AG10803 (cell line): Measurements from ENCODE around the gene RABGAP1.

Experiments used
- DNase-seq: peaks from one replicate; pipeline ENCODE4 v3.0.0; 2010; ENCODE audit warnings: low read depth
- H3K4me3 ChIP-seq: 2 replicates; pipeline ENCODE4 v1.5.1; 2011; ENCODE audit warnings: mild to moderate bottlenecking, low read length, control low read depth
- TF ChIP-seq, protein P1 (sequence below): conservative IDR thresholded peaks from 2 replicates; pipeline ENCODE4 v1.5.1; 2011; ENCODE audit warnings: mild to moderate bottlenecking, low read length, control low read depth, inconsistent platforms

The RABGAP1 gene

GRCh38 chr9:122955961-122956360 lies 15.1 kb downstream of the RABGAP1 start:
- TF ChIP-seq, protein P1, sequence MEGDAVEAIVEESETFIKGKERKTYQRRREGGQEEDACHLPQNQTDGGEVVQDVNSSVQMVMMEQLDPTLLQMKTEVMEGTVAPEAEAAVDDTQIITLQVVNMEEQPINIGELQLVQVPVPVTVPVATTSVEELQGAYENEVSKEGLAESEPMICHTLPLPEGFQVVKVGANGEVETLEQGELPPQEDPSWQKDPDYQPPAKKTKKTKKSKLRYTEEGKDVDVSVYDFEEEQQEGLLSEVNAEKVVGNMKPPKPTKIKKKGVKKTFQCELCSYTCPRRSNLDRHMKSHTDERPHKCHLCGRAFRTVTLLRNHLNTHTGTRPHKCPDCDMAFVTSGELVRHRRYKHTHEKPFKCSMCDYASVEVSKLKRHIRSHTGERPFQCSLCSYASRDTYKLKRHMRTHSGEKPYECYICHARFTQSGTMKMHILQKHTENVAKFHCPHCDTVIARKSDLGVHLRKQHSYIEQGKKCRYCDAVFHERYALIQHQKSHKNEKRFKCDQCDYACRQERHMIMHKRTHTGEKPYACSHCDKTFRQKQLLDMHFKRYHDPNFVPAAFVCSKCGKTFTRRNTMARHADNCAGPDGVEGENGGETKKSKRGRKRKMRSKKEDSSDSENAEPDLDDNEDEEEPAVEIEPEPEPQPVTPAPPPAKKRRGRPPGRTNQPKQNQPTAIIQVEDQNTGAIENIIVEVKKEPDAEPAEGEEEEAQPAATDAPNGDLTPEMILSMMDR: no peak
- H3K4me3 ChIP-seq: no peak overlapping the region
- DNase-seq: no peak

DNA sequence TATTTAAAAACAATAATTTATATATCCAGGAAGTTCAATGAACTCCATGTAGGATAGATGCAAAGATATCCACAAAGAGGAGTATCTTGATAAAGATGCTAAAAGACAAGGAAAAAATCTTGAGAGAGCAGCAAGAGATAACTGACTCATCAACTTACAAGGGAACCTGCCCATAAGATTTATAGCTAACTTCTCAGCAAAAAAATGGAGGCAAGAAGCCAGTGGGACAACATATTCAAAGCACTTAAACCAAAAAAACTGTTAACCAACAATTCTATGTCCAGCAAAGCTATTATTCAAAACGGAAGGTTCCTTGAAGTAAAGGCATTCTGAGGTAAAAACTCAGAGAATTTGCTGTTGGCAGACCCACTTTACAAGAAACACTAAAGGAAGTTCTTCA lies 20.3 kb downstream of the RABGAP1 start:
- TF ChIP-seq, protein P1: no peak
- no peak for DNase-seq
- no peak overlapping the region for H3K4me3 ChIP-seq

DNA sequence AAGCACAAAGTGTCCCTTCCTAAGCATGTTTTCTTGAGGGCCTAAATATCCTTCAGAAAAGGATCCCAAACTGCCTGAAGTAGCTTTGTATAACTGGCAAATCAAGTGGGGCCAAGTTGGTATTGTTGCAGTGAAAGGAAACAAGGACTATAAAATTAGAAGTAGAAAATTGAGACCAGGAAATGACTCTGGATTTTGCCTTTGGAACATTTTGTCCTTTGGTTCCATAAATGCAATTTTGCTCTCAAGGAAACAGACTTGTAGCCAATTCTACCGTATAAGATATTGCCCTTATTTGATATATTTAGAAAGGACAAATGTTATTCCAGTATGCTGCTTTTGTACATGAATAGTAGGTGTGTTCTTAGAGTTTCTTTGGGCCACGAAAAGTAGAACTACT lies 34.4 kb downstream of the RABGAP1 start:
- DNase-seq: no peak
- no peak overlapping the region for H3K4me3 ChIP-seq
- TF ChIP-seq, protein P1: no peak

DNA sequence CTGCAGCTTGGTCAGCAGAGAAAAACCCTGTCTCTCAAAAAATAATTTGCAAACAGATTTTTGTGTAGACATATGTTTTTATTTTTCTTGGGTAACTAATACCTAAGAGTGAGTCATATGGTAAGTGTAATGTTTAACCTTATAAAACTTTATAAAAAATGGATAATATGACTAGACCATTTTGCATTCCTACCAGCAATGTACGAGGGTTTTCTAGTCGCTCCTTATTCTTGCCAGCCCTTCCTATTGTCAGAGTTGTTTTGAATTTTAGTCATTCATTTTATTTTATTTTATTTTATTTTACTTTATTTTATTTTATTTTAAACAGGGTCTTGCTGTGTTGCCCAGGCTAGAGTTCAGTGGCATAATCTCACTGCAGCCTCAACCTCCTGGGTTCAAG lies 37.8 kb downstream of the RABGAP1 start:
- TF ChIP-seq, protein P1: no peak

GRCh38 chr9:122986010-122986409 lies 45.2 kb downstream of the RABGAP1 start:
- H3K4me3 ChIP-seq: no peak overlapping the region
- TF ChIP-seq, protein P1: no peak
- DNase-seq: no peak

More for the DNA sequence above, 37.8 kb downstream of the RABGAP1 start:
- H3K4me3 ChIP-seq: no peak overlapping the region
- no peak for DNase-seq

DNA sequence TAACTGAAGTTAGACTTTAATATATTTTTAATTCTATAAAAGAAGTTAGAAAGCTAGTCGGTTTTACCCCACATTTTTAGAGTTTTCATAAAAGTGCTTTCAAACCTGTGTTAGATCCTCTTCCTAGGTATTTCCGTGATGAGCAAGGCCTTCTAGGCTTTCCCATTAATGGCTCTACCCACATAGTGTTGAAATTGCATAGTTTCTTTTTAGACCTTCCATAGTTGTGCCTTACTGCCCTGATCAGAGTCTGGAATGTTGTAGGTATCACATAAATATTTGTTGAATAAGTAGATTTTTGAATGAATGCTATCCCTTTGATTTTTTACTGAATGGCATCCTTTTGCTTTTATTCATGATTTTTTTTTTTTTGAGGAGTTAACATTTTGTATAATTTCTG lies 47.3 kb downstream of the RABGAP1 start:
- no peak for DNase-seq
- no peak overlapping the region for H3K4me3 ChIP-seq
- TF ChIP-seq, protein P1: no peak

DNA sequence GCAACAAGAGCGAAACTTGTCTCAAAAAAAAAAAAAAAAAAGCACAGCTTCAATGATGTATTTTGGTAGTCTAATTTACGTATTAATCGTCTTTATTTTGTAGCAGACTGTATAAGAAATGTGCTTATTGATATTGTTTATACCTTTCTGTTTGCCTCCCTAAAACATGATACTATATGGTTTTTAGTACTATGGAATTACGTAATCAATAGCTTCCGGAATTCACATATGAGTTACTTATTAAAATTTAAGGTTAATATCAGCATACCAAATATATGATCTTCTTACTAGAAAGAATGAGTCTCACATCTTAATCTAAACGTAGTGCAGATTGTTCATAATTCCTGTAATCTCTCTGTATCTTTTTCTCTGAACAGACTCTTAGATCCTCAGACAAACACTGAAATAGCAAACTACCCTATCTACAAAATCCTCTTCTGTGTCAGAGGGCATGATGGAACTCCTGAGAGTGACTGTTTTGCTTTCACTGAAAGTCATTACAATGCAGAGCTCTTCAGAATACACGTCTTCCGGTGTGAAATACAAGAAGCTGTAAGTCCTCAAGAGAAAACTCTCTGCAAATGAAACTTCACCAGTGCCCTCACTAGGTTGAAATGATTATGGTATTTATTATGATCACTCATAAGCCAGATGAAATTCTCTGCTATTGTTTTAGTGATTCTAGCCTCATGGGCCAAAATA lies 48.3 kb downstream of the RABGAP1 start:
- no peak overlapping the region for H3K4me3 ChIP-seq
- no peak for DNase-seq
- TF ChIP-seq, protein P1: no peak
